CD4-positive, alpha-beta T cell treated with Interleukin-12 subunit alpha and Interleukin-12 subunit beta, for 1 hour (primary cell): ENCODE measurements around the gene ANKS3.

Source experiments
- DNase-seq: peaks from one replicate; pipeline ENCODE4 v3.0.0-alpha.2; 2020

The ANKS3 gene

DNA sequence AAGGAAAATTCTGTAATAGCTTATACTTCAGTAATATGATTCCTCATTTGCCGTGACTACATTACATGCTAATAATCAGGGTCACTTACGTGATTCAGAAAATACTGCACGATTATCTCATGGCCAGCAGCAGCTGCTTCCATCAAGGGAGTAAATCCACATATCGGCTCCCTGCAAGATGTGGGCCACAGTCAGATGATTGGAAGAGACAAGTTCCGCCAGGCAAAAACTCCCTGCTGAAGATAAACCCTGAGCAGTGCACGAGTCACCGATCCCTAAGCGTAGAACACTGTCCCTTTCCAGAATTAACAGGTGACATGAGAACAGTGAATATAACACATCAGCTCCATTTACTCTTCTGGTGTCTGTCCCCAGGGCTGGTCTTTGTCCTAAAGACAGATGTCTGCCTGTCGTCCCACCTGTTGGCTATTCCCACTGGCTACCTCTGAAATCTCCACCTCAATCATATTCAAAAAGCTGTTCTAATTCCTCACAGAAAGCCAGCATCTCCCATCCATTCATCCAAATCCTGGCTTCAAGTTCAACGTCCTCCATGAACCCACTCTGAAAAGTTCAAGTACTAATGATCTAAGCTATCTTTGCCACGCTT is 9.3 kb downstream of the ANKS3 start:
- no peak for DNase-seq

DNA sequence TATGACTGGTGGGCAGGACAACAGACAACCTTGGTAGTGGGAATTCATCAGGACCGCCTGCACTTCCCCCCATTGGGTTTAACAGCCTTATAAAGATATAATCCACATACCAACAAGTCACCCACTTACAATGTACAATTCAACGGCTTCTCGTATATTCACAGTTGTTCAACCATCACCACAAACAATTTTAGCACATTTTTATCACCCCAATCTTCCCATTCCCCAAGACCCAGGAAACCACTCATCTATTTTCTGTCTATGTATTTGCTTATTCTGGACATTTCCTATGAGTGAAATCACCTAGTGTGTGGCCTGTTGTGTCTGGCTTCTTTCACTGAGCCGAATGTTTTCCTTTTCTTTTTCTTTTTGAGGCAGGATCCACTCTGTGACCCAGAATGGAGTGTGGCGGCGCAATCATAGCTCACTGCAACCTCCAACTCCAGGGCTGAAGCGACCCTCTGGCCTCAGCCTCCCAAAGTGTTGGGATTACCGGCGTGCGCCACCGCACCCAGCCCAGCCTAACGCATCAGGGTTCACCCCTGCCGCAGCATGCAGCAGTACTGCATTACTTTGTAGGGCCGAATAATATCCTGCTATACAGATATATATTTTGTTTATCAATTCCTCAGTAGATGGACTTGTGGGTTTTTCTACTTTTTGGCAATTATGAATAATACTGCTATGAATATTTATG is 10.9 kb downstream of the ANKS3 start:
- DNase-seq = no peak

DNA sequence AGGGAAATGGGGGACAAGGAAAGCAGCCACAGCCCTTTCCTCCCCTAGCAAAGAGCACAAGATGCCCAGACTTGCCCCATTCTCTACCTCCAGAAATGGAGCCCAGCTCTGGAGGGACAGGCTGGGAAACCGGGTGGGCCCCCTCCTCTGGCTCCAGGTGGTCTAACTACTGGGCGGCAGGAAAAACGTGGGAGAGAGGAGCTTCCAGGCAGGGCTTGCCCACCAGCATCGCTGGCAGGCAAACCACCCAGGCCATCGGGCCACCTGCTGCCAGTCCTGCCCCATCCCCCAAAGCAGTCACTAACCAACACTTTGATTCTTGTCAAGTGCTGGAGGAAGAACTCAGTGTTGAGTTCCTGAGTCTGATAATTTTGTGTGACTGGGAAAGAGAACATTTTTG is 15.6 kb downstream of the ANKS3 start:
- no peak for DNase-seq

GRCh38 chr16:4714996-4715395 is 19.1 kb downstream of the ANKS3 start:
- DNase-seq = no peak

GRCh38 chr16:4713663-4714501 is 20.2 kb downstream of the ANKS3 start:
- no peak for DNase-seq

DNA sequence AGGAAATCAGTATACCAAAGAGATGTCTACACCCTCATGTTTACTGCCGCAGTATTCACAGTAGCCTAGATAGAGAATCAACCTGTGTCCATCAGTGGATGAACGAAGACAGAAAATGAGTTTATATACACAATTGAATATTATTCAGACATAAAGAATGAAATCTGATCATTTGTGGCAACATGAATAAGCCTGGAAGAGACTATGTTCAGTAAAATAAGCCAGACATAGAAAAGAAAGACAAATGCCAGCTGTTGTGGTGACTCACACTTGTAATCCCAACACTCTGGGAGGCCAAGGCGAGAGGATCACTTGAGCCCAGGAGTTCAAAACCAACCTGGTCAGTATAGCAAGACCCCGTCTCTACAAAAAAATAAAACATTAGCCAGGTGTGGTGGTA is 24.6 kb downstream of the ANKS3 start:
- no peak for DNase-seq

- DNase-seq = no peak
These were observed 27.2 kb downstream of the ANKS3 start for GRCh38 chr16:4706871-4707270.

DNA sequence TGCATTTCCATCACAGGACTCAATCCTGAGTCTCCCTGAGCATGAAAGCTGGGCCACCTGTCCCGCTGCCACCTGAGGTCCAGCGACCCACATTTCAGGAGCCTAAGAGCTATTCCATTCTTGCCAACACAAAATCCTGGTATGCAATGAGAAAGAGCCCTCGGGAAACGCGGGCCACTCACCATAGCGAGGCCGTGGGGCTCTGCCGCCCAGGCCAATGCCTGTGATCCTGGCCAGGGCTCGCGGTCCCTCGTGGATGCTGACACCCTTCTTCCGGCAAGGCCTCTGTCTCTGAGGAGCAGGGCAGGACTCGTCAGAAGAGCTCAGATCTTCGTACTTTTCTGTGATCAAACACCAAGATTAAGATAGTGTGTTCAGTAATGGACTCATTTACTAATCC is 29.2 kb downstream of the ANKS3 start:
- DNase-seq = no peak

GRCh38 chr16:4704491-4704890 is 29.6 kb downstream of the ANKS3 start:
- no peak for DNase-seq

DNA sequence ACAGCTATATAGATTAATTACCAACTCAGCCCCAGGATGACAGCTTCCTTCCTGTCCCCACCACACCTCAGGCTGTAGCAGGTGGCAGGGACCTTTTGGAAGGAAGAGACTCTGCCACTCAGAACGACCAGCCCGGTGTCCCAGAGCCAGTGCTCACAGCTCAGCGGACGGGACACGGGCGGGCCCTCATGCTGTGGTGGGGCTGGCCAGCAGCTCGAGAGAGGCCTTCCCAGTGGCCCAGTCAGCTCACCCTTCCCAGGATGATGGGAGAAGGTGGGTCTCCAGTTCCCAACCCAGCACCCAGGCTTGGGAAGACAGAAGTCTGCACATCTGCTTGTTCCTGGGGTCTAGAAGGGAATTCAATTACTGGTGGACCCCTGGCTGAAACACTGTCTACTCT is 30.2 kb downstream of the ANKS3 start:
- DNase-seq = no peak

DNA sequence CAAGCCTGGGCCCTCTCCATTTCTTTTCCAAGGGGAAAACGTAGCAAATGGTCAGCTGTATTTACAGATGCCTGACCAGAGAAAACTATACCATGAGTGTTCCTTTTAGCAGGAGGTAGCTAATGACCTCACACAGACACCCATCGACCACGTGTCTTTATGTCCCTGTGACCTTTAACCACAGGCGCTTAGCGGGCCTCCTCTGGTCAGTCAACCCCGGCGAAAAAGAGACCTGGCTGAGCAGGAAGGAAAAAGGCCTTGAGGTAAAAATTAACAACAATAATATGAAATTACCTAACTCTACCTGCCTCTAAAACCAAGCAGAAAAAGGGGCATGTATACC is 31.6 kb downstream of the ANKS3 start:
- no peak for DNase-seq

DNA sequence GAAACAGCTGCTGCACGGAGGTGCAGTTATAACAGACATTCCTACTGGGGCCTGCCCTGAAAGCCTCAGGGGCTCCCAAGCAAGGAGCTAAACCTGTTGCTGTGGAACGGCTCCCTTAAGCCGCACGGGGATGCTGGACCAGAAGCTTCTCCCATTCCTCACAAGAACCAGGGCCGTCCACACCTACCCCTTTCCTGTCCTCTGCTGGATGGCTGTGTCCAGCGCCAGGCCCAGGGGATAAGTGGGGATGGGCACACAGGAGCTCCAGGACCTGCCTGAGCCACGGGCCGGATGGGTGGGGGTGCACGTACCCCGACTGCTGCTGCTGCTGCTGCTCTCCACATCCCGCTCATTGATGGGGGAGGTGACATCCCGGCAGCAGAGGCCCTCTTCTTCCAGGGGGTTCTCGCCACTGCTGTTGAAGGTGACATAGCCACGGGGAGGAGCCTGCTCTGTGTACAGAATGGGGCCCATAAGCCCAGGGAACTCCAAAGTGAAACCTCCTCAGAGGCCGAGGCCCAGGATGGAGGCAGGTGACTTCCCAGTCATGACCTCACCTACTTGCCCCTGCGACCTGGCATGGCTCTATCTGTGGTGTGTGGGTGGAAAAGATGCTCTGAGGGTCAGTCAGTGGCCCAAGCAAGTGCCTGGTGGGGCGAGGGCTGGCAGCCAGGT is 32.1 kb downstream of the ANKS3 start:
- no peak for DNase-seq

DNA sequence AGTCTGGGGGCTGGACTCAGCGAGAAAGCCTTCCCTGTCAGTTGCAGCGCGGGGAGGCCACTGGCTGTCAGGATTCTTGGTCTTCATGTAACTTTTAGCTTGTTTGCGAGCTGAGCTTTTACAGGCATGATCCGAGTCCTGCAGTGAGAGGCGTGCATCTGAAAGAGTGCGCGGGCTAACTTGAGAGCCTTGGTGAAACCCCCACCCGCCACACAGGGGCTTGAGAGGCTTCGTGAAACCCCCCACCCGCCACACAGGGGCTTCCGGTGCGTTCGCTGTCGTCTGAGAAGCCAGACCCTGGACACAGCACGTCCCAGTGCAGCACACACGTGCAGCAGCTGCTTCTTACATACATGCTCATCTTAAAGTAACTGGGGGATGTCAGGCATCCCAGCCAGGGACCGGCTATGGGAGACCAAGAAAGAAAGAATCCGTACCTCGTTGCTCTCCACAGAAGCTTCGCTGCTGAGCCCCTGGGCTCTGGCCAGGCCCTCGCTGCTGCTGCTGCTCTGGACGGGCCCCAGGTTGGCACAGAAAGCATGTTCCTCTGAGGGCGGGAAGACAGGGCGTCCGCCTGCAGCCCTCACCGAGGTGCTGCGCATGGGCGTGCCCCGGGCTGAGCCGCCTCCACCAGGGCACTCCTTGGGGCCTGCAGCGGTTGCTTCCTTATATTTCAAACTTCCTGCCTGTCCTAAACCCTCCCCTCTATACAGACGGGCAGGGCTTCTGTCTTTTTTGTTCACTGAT is 32.9 kb downstream of the ANKS3 start:
- DNase-seq = no peak

GRCh38 chr16:4700380-4700996 is 33.6 kb downstream of the ANKS3 start:
- DNase-seq = peak; percentile 24

- DNase-seq = no peak
These were observed 35.0 kb downstream of the ANKS3 start for GRCh38 chr16:4699046-4699556.

DNA sequence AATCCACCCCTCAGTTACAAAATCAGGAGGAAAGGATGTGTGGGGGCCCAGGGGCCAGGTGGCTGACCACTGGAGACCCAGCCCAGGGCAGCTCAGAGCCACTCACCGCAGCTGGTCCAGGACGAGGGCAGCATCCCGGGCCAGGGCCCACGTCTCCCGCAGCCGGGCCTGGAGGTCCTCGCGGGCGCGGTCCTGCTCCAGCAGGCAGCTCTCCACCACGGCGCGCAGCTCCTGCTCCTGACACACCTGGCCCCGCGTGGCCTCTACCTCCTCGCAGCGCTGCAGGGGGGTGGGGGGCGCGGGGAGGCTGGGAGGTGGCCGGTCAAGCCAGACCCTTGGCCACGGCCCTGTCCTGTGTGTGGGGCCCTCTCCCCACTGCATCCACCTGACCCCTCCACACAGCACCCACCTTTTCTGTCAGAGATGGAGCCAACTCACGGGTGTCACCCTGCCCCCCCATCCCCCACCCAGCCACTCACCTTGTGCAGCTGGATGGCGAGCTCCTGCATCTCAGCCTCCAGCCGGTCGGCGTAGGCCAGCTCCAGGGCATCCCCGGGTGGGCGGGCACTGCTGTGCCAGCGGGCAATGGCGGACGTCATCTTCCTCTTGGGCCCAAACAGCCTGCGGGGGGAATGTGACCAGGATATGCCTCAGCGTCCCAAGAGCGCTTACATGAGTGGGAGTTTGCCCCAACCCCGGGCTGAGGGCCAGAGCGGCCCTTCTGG is 35.6 kb downstream of the ANKS3 start:
- no peak for DNase-seq

GRCh38 chr16:4697848-4698291 is 36.2 kb downstream of the ANKS3 start:
- DNase-seq = no peak

DNA sequence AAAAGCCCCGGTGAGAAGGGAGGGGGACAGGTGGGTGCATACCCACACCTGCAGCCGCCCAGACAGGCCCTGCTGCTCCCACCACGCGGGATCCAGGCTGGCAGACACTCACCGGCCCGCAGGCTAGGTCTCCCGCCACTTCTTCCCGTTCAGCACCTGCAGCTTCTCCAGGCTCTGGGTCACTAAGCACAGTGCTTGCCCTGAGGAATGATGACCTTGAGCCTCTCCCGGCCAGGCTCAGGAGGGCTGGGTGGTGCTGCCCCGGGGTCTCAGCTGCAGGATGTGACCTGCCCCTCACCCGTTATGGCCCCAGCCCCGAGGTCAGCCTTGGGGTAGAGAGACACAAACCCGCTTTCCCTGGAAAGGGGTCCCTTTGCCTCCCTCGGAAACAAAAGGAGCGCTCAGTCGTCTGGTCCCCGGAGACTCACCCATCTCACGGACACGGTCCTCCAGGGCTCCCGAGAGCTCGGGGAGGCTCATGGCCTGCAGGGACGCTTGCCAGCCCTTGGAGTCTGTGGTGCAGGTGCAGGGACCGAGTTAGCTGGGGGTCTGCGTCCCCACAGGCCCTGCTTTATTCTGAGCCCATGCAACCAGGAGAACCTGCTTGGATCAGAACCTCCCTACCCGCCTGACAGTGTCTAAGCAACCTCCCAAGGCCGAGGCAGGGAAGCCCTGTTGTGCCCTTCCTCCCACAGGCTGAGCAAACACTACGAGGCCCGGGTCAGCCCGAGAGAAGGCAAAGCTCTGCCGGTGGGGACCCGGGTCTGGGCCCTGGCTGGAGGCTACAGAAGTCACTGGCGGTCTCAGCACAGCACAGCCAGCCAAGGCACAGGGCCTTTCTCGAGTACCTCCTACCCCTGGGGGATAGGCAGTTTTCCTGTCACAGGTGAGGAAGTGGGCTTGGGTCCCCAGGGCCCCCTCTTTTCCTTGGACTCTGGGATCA is 36.9 kb downstream of the ANKS3 start:
- no peak for DNase-seq

DNA sequence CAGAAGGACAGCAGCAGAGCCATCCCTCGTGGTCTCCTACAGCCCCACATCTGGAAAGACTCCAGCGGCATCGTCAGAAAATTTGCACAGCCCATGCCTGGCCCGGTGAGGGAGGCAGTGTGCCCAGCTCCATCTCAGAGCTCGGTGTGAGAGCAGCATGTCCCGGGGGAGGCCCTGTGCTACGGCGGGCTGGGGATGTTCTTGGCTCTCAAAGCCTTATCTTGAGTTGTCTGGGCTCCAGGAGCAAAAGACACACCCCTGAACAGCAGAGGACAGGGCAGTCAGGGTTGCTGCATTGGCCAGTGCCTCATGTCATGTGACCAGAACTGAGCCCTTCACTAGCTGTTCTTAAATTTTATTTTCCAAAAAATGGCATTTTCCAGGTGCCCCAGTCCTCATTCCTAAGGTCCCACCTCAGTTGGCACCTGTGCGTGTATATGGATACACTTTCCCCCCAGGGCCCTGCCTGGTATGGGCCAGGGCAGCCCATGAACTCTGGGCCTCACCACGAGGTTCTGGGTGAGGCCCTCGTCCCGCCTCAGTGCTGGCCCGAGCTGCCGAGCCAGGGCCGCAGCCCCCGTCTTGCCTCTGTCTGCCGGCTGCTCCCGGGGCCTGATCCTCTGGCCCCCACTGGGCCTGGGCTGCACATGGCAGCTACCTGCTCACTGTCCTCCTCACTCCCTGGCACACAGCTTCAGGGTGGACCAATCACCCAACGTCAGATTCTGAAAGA is 37.7 kb downstream of the ANKS3 start:
- no peak for DNase-seq
